Amniotic stem cell (primary cell): ENCODE data around the gene MAP2K7.
"Not testable (repeated sequence)": the region's sequence is repeated elsewhere in the genome, so short reads cannot be mapped to it uniquely, and the experiment has no call there.

Experiments used
- DNase-seq: peaks from one replicate; lab custom pipeline; 2025; lab: John Stamatoyannopoulos, UW

MAP2K7 gene

GRCh38 chr19:7920519-7921301, 17.0 kb downstream of the MAP2K7 start:
- DNase-seq = peak; percentile 98

GRCh38 chr19:7921302-7921966, 17.8 kb downstream of the MAP2K7 start:
- DNase-seq = no peak

GRCh38 chr19:7921967-7922835, 18.5 kb downstream of the MAP2K7 start:
- DNase-seq = no peak

GRCh38 chr19:7922836-7923195, 19.1 kb downstream of the MAP2K7 start:
- no peak for DNase-seq

GRCh38 chr19:7923295-7924191, 19.9 kb downstream of the MAP2K7 start:
- DNase-seq = no peak

- no peak for DNase-seq
Observed at GRCh38 chr19:7924241-7924640, 20.6 kb downstream of the MAP2K7 start.

- DNase-seq = no peak
Observed at GRCh38 chr19:7924651-7925170, 21.0 kb downstream of the MAP2K7 start.

- peak; percentile 39 for DNase-seq
Observed at GRCh38 chr19:7925171-7925851, 21.6 kb downstream of the MAP2K7 start.

GRCh38 chr19:7926021-7926726, 22.5 kb downstream of the MAP2K7 start, which contains the start of gene CTXN1:
TSS of gene CTXN1 (minus strand) at chr19:7926135. CDS start at chr19:7925538, 597 bp downstream.
- DNase-seq = no peak

- no peak for DNase-seq
Observed at GRCh38 chr19:7926727-7927604, 23.3 kb downstream of the MAP2K7 start.

- no peak for DNase-seq
Observed at GRCh38 chr19:7927605-7928333, 24.1 kb downstream of the MAP2K7 start.

- no peak for DNase-seq
Observed at GRCh38 chr19:7928334-7928706, 24.6 kb downstream of the MAP2K7 start.

GRCh38 chr19:7928741-7929701, 25.3 kb downstream of the MAP2K7 start:
- DNase-seq = peak; percentile 46

GRCh38 chr19:7930030-7930429, 26.4 kb downstream of the MAP2K7 start:
- not testable (repeated sequence) for DNase-seq

GRCh38 chr19:7930765-7931164, 27.1 kb downstream of the MAP2K7 start:
- no peak for DNase-seq

- no peak for DNase-seq
Observed at GRCh38 chr19:7931221-7932061, 27.8 kb downstream of the MAP2K7 start.
